G401.6 (cell line): Measurements from ENCODE around the gene FTCD.

Experiments
- FAIRE-seq: peaks from 2 replicates; lab custom pipeline; 2012; peaks lifted over from hg19 to GRCh38; lab: Jason Lieb, UNC

The FTCD gene

DNA sequence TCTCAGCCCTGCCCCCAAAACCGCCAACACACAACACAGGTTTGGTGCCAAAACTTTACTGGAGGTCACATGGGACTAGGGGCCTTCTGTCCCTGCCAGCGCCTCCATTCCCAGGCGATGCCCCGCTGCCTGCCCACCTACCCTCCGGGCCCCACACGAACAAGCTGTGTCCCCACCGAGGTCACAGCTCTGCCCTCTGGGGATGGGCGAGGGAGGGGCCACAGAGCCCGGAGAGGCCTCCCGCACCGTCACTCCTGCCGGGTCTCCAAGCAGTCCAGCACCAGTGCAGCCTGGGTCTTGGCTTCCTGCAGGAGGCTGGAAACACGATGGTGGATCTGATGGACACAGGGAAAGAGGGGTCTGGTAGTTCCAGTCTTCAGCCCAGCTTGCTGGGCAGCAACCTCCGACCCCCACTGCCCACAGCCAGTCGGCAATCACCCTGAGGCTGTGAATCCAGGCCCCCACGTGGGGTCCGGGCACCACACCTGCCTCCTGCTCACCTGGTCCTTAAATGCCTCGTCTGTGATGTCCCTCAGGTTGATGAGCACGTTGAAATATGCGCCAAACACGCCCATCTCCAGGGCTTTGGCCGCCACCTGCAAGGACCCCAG lies 18.5 kb downstream of the FTCD start:
- FAIRE-seq = no peak

DNA sequence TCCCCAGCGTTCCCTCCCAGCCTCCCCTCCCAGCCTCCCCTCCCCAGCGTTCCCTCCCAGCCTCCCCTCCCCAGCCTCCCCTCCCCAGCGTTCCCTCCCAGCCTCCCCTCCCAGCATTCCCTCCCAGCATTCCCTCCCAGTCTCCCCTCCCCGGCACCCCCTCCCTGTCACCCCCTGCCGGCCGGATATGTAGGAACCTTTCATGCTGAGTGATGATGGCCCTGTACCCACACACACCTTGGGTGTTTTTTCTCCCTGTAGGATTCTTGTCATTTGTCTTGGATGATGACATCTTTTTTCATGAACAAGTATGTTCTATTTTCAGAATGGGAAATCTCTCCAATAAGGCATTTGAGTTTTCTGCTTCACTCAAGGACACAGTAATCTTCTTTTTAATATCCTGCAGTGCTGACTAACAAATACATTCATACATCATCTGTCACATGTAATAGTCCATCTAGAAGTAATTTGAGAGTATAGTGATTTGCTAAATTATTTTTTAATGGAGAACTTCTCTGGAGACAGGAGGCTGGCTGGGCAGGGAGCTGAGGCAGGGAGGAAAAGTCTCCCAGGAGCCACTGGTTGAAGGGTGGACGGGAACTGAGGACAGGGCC lies 19.5 kb downstream of the FTCD start:
- no peak for FAIRE-seq

DNA sequence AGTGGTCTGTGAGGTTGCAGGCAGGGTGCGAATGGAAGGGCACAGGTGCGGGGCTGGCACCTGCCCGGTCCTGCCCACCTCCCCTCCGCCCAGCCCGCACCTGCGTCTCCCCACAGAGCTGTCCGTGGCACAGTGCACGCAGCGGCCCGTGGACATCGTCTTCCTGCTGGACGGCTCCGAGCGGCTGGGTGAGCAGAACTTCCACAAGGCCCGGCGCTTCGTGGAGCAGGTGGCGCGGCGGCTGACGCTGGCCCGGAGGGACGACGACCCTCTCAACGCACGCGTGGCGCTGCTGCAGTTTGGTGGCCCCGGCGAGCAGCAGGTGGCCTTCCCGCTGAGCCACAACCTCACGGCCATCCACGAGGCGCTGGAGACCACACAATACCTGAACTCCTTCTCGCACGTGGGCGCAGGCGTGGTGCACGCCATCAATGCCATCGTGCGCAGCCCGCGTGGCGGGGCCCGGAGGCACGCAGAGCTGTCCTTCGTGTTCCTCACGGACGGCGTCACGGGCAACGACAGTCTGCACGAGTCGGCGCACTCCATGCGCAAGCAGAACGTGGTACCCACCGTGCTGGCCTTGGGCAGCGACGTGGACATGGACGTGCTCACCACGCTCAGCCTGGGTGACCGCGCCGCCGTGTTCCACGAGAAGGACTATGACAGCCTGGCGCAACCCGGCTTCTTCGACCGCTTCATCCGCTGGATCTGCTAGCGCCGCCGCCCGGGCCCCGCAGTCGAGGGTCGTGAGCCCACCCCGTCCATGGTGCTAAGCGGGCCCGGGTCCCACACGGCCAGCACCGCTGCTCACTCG lies 23.3 kb downstream of the FTCD start:
- no peak for FAIRE-seq

DNA sequence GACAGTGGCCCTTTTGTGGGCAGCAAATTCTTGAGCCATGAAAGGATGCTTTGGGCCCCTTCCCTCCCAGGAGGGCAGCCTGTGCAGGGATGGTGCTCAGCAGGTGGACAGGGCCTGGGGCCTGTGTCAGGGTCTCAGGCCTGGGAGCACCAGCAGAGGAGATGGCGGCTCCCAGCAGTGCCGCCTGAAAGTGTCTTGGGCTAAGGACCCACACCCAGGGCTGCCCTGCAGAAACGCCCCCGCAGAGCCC lies 23.9 kb downstream of the FTCD start:
- FAIRE-seq = no peak

DNA sequence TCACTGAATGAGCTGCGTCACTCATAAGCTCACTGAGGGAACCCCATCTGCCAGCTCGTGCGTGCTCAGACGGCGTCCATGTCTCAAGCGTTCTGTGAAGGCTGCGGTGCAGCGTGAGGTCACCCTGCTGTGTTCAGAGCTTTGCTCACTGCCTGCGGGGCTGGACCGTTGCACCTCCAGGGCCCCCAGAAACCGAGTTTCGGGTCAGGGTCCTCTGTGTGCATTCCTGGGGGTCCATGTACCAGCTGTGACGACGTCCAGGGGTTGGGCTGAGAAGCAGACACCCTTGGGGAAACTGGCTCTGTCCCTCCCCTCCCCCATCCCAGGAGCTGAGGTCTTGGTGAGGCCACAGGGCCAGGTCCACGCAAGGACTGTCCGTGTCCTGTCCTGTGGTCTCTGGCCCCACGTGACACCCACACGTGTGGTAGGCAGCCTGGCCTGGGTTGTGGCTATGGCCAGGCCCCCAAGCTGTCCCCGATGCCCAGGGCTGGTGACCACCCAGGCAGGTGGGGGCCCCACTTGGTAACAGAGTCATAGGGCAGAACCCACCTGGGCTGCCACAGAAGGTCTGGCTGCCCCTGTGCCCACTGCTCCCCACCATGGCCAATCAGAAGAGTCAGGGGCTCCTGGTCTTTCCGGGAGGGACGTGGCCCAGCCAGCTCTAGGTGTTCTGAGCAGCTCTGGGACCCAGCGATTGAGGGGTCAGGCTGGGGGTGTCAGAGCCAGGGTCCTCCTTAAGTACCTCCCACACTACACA lies 24.4 kb downstream of the FTCD start:
- FAIRE-seq = no peak

DNA sequence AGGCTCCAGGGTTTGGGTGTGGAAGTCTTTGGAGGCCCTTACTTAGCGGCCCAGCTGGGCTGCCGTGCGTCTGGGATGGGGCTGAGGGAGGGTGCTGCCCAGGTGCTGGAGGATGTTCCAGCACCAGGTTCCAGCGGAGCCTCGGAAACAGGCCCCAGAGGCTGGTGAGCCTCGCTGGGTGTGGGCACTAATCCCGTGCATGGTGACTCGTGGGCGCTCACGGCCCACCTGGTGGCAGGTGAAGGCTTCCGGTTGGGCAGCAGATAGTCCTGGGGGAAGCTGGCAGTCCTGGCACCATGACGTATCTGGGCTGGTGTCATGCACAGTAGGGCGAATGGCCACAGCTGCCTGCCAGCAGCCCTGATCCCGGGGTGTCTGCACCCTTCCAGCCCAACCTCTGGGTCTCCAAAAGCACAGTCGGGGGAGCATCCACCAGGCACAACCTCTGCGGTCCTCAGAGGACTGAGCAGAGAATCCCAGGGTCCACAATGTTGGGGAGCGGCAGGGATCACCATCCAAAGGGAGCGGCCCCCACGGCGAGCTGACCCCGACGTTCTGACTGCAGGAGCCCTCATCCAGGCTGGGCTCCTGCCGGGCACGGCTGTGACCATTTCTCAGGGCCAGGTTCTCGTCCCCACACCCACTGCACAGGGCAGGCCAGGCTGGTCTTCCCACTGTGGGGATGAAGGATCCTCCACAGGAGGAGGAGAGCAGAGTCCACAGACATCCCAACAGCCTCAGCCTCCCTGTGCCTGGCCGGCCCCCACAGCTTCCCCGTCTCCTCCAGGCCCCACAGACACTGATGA lies 25.3 kb downstream of the FTCD start:
- no peak for FAIRE-seq

DNA sequence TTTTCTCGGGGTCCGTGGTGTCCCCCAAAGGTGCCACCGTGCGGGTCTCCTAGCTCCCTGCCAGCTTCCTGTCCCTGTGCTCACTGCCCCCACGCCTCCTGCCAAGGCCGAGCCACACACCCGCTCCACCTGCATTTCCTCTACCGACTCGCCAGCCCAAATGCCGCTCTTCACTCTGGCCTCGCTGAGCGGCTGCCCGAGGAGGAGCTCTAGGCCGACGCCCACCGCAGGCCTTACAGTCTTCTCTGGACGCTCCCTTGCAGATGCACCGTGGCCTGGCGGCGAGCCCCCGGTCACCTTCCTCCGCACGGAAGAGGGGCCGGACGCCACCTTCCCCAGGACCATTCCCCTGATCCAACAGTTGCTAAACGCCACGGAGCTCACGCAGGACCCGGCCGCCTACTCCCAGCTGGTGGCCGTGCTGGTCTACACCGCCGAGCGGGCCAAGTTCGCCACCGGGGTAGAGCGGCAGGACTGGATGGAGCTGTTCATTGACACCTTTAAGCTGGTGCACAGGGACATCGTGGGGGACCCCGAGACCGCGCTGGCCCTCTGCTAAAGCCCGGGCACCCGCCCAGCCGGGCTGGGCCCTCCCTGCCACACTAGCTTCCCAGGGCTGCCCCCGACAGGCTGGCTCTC lies 26.3 kb downstream of the FTCD start:
- no peak for FAIRE-seq

DNA sequence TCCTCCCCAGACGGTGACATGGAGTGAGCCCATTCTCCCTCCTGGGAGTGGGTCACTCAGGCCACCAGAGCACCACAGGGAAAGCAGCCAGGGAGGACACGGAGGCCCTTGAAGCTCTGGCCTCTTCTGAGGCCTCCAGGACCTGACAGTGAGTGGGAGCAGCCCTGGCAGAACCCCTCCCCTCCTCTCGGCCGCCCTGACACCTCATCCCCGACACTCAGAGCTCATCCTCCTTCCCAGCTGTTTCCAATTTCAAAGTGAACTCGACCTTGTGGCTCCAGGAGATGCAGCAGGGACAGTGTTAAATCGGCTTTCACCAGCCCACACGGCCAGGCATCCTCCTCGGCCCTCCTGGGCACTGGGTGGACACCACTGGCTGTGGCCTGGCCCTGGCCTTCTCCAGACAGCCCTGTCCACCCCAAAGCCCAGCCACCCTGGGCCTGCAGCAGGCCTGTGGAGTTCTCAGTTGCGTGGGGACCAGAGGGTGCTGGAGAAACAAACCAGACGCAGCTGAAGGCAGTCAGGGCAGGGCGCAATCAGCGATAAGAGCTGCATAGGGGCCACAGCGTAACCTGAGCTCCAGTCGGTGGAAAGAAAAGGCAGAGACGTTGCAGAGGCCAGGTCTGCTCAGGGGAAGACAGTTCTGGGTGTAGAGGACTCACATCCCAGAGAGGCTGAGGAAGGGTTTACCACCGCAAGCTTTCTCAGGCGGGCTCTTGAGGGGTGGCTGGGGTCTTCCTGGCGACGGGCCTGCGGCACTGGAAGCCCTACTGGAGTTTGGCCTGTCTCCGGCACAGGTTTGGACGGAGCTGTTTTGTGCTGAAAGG lies 27.1 kb downstream of the FTCD start:
- no peak for FAIRE-seq

DNA sequence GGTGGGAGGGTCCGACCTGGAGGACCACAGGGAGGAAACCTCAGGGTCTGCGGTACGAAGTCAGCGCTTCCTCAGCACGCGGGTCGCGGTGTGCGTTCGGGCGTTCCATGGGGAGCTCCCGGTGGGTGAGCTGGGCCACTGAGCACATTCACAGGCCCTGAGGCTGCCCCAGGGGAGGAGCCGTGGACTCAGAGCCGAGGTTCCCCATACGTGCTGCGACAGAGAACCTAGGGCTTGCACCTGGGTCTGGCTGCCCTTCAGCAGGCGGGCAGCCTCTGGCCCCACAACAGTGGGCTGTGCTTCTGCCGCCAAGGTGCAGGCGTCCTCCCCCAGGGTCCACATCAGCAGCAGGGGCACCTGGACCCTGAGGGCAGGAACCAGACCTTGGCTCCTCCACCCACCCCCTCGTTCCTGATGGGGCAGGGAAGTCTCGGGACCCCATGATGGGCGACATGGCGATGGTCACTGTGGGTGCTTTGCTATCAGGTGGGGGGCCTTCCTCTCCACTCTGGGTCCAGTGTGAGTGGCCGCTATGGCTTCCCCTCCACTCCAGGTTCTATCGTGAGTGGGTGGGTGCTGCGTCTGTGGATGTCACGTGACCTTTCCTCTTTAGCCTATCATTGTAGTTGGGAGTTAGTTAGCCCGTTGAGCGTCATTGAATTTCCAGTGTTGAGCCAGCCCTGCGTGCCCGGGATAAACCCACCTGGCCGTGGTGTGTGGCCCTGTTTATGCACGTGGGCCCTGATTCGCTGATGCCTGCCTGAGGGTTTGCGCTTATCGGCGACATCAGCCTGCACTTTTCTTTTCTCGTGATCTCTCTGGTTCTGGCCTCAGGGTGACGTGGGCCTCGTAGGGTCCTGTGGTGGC lies 27.9 kb downstream of the FTCD start:
- no peak for FAIRE-seq

DNA sequence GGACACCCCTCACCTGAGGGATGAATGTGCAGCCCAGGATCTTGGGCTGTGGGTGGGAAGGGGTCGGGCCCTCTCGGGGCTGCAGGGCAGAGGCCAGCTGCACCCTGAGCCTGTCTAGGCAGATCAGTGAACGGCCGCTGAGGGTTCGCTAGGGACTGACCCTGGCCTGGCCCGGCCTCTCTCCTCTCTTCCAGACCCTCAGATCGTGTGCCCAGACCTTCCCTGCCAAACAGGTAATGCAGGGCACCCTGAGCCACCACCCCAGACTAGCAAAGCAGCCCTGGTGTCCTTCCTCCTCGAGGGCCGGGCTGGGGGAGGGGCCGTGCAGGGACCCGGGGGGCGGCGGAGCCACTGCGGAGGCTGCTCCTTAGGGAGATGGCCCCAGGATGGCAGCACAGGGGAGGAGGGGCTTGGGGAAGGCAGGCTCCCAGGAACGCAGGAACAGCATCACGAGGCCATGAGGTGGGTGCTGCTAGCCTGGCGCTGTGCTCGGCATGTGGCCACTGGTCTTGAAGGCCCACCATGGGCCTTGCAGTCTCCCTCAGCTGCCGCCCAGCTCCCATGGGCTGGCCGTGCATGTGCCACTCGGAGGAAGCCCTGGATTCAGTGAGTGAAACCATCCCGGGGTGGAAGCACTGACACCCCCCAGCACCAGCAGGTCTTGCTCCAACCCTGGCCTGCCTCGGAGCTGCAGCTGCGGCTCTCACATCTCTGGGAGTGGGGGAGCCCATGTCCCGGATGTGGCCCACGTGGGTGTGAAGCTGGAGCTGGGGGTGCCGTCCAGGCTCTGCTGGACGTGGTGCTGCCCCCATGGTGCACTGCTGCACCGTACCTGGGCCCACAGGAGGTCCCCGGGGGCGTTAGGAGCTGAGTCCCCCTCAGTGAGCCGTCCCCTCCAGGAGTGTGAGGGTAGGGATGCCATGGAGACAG lies 28.8 kb downstream of the FTCD start:
- no peak for FAIRE-seq

DNA sequence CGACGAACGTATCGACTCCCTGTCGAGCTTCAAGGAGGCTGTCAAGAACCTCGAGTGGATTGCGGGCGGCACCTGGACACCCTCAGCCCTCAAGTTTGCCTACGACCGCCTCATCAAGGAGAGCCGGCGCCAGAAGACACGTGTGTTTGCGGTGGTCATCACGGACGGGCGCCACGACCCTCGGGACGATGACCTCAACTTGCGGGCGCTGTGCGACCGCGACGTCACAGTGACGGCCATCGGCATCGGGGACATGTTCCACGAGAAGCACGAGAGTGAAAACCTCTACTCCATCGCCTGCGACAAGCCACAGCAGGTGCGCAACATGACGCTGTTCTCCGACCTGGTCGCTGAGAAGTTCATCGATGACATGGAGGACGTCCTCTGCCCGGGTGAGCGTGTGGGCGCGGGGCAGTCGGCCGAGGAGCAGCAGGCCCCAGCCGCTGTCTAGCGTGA lies 29.5 kb downstream of the FTCD start:
- no peak for FAIRE-seq

DNA sequence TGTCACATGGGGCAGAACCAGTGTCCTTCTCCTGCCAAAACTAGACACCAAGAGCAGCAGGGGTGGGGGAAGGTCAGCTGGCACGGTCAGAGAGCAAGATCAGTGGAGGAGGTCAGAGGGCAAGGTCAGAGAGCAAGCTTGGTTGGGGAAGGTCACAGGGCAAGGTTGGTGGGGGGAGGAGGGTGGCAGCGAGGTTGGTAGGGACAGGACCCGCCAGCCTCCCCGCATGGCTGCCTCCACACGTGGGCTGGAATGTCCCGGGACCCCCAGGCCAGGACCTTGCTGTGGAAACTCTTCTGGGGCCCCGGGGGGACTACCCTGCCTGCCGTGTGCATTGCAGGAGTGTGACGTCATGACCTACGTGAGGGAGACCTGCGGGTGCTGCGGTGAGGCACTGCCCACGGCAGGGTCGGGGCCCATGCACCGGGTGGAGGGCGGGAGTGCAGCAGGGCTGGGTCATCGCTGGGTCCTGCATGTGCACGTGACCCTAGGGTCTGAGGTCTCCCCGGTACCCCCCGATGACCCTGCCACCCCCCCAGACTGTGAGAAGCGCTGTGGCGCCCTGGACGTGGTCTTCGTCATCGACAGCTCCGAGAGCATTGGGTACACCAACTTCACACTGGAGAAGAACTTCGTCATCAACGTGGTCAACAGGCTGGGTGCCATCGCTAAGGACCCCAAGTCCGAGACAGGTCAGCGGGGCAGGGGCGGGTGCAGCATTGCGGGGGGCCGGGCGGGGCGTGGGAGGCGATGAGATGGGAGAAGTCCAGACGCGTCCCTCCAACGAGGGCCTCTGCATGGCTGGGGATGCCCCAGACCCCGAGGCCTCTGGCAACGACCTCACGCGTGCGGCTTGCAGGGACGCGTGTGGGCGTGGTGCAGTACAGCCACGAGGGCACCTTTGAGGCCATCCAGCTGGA lies 30.2 kb downstream of the FTCD start:
- FAIRE-seq = no peak

DNA sequence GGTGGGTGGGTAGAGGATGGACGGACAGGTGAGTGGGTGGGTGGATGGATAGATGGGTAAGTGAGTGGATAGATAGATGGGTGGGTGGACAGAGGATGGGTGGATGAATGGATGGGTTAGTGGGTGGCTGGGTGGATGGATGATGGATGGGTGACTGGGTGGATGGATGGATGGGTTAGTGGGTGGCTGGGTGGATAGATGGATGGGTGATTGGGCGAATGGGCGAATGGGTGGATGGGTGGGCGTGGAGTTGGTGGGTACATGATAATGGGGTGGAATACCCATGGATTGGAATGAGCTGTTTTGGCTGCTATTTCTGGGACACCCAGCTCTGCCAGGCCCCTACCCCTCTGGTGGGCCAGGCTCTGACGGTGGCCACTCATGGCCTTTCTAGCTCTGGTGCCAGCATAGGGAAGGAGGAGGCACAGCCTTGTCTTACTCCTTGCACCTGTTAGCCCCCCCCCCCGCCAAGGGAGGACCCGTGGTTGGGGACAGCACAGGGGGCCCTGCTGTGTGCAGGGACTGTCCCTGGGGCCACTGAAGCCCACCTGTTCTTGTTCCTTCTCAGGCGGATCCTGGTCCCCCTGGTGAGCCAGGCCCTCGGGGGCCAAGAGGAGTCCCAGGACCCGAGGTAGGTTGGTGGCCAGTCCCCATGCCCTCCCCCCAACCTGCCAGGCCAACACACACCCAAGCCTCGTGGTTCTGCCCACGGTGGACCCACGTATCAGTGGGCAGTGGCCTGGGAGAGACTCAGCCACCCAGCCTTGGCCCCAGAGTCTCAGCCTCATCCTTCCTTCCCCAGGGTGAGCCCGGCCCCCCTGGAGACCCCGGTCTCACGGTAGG lies 31.1 kb downstream of the FTCD start:
- FAIRE-seq = no peak

DNA sequence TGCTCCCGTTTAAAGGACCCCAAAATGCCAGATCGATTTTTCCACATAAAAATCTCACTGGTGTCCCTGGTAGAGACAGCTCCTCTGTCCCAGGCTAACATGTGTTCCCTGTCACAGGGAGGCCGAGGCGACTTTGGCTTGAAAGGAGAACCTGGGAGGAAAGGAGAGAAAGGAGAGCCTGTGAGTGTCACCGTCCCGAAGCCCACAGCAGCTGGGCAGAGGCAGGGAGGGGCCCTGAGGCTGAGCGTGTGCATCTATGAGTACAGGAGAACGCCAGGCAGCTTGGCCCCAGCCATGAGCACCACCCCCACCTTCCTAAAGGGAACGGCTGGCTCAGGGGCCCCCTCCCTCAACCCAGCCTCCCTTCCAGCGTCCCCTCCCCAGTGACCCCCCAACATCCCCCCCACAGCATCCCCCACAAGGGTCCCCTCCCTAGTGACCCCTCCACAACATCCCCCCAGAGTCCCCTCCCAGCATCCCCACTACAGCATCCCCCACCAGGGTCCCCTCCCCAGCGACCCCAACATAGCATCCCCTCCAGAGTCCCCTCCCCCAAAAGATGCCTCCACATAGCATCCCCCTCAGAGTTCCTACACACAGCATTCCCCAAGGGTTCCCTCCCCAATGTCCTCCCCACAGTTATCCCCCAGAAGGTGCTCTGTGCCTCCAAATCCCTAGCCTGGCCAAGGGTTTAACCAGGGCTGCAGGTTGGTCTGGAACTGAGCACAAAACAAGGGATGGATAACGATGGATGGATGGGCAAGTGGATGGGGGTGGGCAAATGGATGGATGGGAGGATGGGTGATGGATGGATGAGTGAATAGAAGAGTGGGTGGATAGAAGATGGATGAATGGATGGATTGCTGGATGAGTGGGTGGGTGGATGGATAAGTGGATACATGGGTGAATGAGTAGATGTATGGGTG lies 32.4 kb downstream of the FTCD start:
- no peak for FAIRE-seq

DNA sequence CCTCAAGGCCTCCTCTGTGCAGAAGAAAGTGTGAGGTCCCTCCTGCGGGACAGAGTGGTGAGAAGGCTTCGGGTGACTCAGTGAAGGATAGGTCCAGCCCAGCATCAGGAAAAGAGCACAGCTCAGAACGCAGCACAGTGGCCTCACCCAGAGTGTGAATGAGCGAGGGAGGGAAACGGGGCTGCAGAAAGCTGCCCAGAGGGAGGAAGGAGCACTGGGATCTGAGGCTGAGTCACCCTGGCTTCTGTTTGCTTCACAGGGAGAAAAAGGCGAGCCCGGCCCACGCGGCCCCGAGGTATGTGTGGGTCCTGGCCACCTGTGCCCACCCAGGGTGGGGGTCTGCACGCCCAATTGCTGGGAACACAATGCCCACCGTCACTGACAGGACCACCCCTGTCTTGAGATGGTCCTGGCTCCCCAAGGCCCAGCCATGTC lies 33.1 kb downstream of the FTCD start:
- FAIRE-seq = no peak
